Activated naive CD4-positive, alpha-beta T cell treated with anti-CD3 and anti-CD28 coated beads, Interleukin-2, amount 50 U/mL, for 24 hours (primary cell): ENCODE measurements around the gene MOGAT3.
"Not testable (repeated sequence)": the region's sequence is repeated elsewhere in the genome, so short reads cannot be mapped to it uniquely, and the experiment has no call there.

Experiments used
- H3K27ac Mint-ChIP-seq: one replicate; pipeline ENCODE4 v1.8.0; 2021; ENCODE audit warnings: mild to moderate bottlenecking, mixed read lengths
- H3K27me3 Mint-ChIP-seq: one replicate; pipeline ENCODE4 v1.8.0; 2021; ENCODE audit warnings: mixed read lengths
- H3K36me3 Mint-ChIP-seq: one replicate; pipeline ENCODE4 v1.8.0; 2021; ENCODE audit warnings: mixed read lengths
- H3K4me1 Mint-ChIP-seq: one replicate; pipeline ENCODE4 v1.8.0; 2021; ENCODE audit warnings: mixed read lengths
- H3K4me3 Mint-ChIP-seq: one replicate; pipeline ENCODE4 v1.8.0; 2021; ENCODE audit warnings: mild to moderate bottlenecking, mixed read lengths
- H3K9me3 Mint-ChIP-seq: one replicate; pipeline ENCODE4 v1.8.0; 2021; ENCODE audit warnings: mixed read lengths

The MOGAT3 gene

DNA sequence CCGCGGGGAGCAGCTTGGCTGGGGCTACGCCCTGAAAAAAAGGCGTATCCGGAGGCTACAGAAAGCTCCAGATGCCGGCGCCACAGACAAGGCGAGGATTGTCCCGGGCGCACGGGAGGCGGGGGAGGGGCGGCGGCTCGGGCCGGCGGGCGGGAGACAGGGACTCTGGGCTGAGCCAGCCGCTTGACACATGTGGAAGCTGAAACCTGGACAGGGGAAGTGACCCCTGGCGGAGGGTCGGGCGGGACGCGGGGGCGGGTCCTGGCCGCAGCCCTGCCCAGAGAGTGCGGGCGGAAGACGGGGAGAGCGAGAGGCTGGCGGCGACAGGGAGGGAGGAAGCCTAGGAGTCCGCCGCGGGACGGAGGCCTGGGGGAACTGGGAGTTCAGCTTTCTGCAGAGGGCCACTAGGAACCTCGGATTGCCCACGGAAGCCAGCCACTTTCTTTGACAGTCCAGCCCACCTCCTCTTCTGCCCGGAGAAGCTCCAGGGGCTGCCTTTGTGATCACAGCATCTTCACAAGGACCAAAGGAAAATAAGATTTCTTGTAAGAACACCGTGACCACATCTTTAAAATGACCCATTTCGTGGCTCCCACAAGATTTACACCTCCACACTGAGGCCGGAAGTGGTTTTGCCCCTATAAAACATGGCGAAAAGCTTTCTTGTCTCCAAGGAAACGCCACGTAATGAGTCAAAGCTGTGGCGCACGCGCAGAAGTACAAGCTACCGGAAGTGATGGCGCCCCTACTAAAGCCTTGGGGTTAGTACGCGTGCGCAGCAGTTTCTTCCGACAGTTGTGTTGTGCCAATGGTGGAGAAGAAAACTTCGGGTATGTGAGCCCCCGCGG is 16.8 kb upstream of the MOGAT3 start, which contains the start of the genes PLOD3 and ZNHIT1:
TSS of gene PLOD3 (minus strand) at position 194 of the 848 bp plus-strand sequence. CDS start 307 bp downstream, outside the sequence.
TSS of gene ZNHIT1 (plus strand) at position 778 of the 848 bp plus-strand sequence. CDS start at position 809, 31 bp downstream.
- Mint-ChIP-seq H3K9me3 (no peaks in the 10 kb centered on the region), H3K27ac (peak within 1 kb of the TSS; percentile 92), H3K36me3 (no peaks in the 10 kb centered on the region), H3K4me1 (peaks cover 45% of the 10 kb centered on the region), H3K27me3 (no peaks in the 10 kb centered on the region), H3K4me3 (peak within 1 kb of the TSS; percentile 95)

DNA sequence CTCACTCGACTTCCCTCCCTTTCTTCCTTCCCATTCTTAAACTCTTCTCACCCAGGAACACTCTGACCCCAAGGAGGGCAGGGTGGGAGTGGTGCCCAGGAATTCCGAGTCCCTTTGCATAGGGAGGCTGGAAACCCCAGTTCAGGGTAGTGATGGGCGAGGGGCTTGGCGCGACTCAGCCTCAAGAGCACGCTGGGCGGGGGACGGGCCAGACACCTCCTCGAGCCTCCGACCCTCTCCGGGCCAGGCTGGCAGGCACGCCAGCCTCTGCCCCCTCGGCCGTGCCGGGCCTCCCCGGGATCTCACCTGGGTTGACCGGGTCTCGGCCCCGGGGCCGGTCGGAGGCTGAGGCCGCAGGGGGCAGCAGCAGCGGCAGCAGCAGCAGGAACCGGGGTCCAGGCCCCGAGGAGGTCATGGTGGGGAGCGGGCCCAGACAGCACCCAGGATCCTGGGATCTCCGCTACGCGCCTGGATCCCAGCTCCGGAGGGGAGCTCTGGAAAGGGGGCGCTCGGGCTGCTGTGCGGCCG is 16.1 kb upstream of the MOGAT3 start:
- H3K27me3 Mint-ChIP-seq, result no peaks in the 10 kb centered on the region
- H3K4me3 Mint-ChIP-seq, result peak overlapping the region; percentile 95
- H3K36me3 Mint-ChIP-seq, result no peaks in the 10 kb centered on the region
- no peaks in the 10 kb centered on the region for H3K9me3 Mint-ChIP-seq
- peaks cover 41% of the 10 kb centered on the region for H3K4me1 Mint-ChIP-seq
- H3K27ac Mint-ChIP-seq, result peak overlapping the region; percentile 39

DNA sequence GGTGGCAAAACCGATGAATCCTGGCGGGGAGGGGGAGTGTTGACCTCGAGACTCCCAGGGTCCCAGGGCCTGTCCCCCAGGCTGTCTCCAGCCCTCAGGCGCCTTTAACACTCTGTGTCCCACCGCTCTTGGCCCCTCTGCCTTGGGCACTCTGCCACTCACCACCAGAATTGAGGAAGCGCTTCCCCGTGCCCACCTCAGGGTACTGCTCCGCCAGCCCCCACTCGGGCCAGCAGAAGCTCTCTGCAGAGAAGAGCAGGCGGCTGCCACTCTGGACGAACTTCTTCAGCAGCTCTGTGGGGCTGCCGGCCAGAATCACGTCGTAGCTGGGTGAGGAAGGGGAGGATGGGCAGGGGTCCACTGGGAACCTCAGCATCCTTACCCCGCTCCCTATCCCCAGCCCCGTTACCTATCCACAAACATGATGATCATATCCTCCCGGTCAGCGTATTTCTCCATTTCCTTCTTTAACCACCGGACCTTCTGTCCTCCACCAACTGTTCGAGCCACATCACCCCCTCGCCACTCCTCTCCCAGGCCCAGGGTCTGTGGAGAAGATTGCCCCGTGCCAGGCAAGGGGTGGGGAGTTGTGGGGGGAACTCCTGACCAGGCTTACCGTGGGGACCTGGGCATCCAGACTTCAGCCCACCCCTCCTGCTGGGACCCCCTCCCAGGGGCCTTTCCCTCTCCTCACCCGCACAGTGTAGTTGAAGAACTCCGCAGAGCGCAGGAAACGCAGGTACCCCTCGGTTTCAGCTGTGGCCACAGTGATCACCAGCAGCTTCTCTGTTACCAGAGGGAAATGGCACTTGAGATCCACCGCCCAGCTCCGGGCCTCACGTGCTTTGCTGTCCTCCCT is 15.4 kb upstream of the MOGAT3 start:
- Mint-ChIP-seq H3K4me1 (peaks cover 34% of the 10 kb centered on the region), H3K27me3 (no peaks in the 10 kb centered on the region), H3K9me3 (no peaks in the 10 kb centered on the region), H3K4me3 (peak overlapping the region; percentile 95), H3K27ac (peak overlapping the region; percentile 39), H3K36me3 (no peaks in the 10 kb centered on the region)

DNA sequence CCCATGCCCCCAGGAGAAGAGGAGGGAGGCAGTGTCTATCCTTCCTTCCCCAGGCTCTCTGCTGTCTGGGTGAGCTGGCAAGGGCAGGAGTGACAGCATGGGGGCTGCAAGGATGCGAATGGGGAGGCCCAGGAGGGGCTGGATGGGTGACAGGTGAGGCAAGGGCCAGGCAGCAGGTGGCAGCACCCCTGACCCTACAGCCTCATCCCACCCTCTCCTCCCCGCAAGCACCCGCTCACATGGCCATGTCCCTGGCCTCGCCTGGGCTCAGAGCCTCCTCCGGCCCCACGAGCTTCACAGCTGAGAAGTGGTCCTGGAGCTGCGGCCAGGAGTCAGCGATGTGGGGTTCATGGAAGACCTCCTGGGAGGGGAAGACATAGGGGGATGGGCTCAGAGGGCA is 11.2 kb upstream of the MOGAT3 start:
- Mint-ChIP-seq H3K27ac (no peak overlapping the region), H3K4me1 (peaks cover 9% of the 10 kb centered on the region)

DNA sequence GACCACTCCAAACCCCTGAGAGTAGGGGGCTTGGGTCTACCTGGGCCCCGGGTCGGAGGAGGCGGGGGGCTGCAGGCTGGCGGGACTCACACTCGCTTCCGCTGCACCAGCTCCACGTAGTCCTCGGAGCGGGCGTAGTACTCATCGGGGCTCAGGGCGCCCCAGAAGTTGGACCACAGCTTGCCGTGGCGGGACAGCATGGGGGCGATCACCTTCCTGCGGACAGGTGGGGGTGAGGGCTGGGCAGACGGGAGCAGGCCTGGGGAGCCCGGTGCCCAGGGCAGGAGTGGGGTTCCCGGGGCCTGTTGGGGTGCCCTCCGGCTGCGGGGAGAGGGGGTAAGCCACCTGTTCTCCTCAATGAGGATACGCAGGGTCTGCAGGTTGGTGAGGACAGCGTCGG is 10.7 kb upstream of the MOGAT3 start:
- Mint-ChIP-seq H3K36me3 (peaks cover 2% of the 10 kb centered on the region), H3K9me3 (no peaks in the 10 kb centered on the region), H3K4me1 (peaks cover 5% of the 10 kb centered on the region), H3K27me3 (no peaks in the 10 kb centered on the region), H3K27ac (no peak overlapping the region), H3K4me3 (no peak overlapping the region)

More for the DNA sequence above, 11.2 kb upstream of the MOGAT3 start:
- Mint-ChIP-seq H3K9me3 (no peaks in the 10 kb centered on the region), H3K27me3 (no peaks in the 10 kb centered on the region), H3K4me3 (no peak overlapping the region), H3K36me3 (peaks cover 2% of the 10 kb centered on the region)

DNA sequence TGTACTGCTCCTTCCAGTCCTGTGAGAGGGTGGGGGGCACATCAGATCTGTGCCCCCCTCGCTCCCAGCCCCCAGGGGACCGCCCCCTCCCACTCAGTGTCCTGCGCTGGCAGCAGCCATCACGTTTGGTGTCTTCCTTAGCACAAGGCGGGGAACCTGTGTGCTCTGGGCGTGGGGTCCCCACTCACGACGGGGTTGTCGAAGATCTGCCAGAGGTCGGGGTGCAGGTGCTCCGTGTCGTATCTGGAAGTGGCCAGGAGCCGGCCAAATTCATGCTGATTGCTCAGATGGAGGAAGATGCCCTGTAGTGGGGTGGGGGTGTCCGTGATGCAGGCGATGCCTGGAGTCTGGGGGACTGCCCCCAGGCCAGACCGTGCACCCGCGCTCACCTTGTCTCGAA is 9.3 kb upstream of the MOGAT3 start:
- no peaks in the 10 kb centered on the region for H3K9me3 Mint-ChIP-seq
- no peaks in the 10 kb centered on the region for H3K27me3 Mint-ChIP-seq
- H3K36me3 Mint-ChIP-seq, result peaks cover 3% of the 10 kb centered on the region
- no peak overlapping the region for H3K27ac Mint-ChIP-seq
- no peaks in the 10 kb centered on the region for H3K4me1 Mint-ChIP-seq
- no peak overlapping the region for H3K4me3 Mint-ChIP-seq

DNA sequence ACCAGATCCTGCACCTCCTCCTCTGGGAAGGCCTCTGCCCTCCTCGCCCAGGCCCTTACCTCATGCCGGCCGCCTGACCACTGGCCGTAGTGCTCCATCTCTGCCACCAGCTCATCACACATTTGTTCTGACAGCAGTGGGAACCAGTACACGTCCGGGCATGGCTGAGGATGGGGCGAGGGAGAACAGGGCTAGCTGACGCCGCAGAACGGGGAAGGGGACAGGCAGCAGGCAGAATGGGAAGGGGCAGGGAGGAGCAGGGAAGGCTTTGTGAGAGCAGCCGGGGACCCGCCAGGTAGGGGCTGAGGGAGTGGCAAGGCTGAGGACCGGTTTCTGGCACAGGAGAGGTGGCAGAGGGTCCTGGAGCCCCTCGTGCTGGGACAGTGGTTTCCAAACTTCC is 8.0 kb upstream of the MOGAT3 start:
- no peak overlapping the region for H3K4me3 Mint-ChIP-seq
- peaks cover 6% of the 10 kb centered on the region for H3K4me1 Mint-ChIP-seq
- H3K9me3 Mint-ChIP-seq, result no peaks in the 10 kb centered on the region
- H3K27ac Mint-ChIP-seq, result no peak overlapping the region
- peaks cover under 1% of the 10 kb centered on the region for H3K27me3 Mint-ChIP-seq
- peaks cover 3% of the 10 kb centered on the region for H3K36me3 Mint-ChIP-seq

DNA sequence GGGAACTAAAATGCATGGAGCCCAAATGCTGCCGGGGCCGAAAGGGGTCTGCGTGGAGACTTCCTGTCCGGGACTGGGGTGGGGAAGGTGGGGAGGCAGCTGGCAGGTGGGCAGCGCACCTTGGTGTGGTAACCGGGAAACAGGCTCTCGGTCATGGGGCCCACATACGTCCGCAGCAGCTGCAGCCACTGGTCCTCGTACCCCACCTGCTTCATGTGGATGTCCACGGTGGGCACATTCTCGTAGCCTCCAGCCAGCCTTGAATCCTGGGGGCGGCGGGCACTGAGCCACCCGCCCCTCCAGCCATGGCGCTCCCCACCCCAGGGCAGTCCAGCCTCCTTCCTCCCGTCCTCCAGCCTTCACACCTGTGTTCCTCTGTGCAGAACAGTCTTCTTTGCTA is 6.6 kb upstream of the MOGAT3 start:
- H3K9me3 Mint-ChIP-seq, result no peaks in the 10 kb centered on the region
- H3K27ac Mint-ChIP-seq, result no peak overlapping the region
- H3K4me3 Mint-ChIP-seq, result no peak overlapping the region
- H3K27me3 Mint-ChIP-seq, result peaks cover 5% of the 10 kb centered on the region
- peaks cover 3% of the 10 kb centered on the region for H3K36me3 Mint-ChIP-seq
- H3K4me1 Mint-ChIP-seq, result peaks cover 13% of the 10 kb centered on the region

DNA sequence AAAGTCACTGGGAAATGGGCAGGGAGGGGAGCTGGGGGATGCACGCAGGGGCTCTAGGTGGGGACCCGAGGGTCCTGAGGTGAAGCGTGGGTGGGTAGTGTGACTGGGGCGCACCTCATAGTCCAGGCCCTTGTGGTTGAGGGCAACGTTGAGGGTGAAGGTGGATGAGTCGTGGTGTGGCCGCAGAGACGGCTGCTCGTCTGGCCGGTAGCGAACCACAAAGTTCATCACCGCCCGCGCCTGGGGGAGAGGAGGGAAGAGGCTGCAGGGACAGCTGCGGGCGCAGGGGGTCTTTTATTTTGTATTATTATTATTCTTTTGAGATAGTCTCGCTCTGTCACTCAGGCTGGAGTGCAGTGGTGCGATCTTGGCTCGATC is 5.8 kb upstream of the MOGAT3 start:
- Mint-ChIP-seq H3K9me3 (no peaks in the 10 kb centered on the region), H3K4me3 (no peak overlapping the region), H3K27ac (no peak overlapping the region), H3K36me3 (peaks cover 3% of the 10 kb centered on the region), H3K4me1 (peaks cover 13% of the 10 kb centered on the region), H3K27me3 (peaks cover 6% of the 10 kb centered on the region)

DNA sequence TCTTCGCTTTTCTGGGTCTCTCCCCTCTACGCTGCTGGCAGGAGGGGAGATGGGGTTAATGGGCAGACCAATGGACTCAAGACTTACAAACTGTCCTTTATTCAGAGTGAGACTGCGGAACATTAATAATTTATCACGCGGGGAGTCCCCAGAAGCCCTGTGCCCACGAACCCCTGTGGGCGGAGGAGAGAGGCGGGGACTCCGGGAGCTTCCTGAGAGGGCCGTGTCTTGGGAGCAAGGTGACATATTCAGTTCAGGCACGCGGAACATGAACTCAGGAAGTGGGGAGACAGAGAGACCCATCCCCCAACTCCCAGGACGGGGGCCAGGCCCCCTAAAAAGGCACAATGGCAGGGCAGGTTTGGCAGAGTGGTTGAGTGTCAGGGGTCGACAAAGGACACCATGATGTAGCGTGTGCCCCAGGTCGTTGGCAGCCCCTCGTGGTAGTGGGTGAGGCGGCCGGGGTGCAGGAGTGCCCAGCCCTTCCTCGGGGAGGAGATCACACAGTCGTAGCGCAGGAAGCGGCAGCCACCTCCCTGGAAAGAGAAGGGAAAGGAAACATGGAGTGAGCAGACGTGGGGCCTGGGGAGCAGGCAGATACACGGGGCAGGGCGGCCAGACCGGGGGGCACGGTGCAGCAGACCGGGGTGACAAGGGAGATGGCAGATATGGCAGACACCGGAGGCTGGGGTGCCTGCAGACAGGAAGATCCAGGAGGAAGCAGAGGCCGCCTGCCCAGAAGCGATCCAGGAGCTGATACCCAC is 5.2 kb upstream of the MOGAT3 start:
- peaks cover 13% of the 10 kb centered on the region for H3K4me1 Mint-ChIP-seq
- no peaks in the 10 kb centered on the region for H3K9me3 Mint-ChIP-seq
- peaks cover 7% of the 10 kb centered on the region for H3K27me3 Mint-ChIP-seq
- H3K27ac Mint-ChIP-seq, result peak overlapping the region; percentile 8
- peaks cover 3% of the 10 kb centered on the region for H3K36me3 Mint-ChIP-seq
- no peak overlapping the region for H3K4me3 Mint-ChIP-seq

DNA sequence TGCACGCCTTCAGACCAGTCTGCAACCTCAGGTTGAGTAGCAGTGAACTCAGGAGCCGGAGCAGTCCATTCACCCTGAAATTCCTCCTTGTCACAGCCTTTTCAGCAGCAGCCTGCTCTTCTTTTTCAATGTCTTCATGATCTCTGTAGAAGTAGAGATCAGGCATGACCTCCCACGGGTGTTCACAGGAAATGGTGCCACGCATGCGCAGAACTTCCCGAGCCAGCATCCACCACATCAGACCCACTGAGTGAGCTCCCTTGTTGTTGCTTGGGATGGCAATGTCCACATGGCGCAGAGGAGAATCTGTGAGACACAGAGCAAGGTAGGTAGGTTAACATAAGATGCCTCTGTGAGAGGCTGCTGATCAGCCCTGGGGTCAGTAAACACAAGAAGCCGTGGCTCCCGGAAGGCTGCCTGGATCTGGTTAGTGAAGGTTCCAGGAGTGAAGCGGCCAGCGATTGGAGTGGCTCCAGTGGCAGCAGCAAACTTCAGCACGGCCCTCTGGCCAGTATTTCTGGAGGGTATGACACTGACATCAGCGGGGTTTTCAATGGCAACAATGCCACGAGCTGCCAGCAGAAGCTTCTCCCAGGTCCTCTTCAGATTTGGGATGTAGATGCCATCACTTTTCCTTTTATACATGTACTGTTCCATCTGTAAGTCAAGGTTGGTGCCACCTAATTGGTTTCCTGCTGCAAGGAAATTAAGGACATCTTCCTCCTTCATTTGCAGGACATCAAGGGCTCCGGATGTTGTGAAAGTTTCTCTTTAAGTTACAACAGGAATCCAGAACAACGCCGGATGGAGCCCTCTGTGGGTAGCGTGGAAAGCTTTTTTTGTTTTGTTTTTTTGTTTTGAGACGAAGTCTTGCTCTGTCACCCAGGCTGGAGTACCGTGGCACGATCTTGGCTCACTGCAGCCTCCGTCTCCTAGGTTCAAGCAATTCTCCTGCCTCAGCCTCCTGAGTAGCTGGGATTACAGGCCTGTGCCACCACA is 3.2 kb upstream of the MOGAT3 start:
- peak overlapping the region; percentile 81 for H3K4me3 Mint-ChIP-seq
- H3K27me3 Mint-ChIP-seq, result peaks cover 14% of the 10 kb centered on the region
- H3K27ac Mint-ChIP-seq, result peak overlapping the region; percentile 94
- H3K9me3 Mint-ChIP-seq, H3K36me3 Mint-ChIP-seq: not testable (repeated sequence)
- H3K4me1 Mint-ChIP-seq, result peaks cover 17% of the 10 kb centered on the region

DNA sequence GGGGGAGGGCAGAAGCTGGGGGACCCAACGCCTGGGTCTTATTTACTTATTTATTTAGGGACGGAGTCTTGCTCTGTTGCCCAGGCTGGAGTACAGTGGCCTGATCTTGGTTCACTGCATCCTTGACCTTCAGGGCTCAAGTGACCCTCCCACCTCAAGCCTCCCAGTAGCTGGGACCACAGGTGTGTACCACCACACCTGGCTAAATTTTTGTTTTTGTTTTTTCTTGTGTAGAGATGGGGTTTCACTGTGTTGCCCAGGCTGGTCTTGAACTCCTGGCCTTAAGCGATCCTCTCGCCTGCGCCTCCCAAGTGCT is 1.7 kb upstream of the MOGAT3 start:
- Mint-ChIP-seq H3K27ac (no peak overlapping the region), H3K4me3 (peak overlapping the region; percentile 19), H3K36me3 (peaks cover 1% of the 10 kb centered on the region), H3K27me3 (peaks cover 16% of the 10 kb centered on the region), H3K4me1 (peaks cover 17% of the 10 kb centered on the region), H3K9me3 (no peaks in the 10 kb centered on the region)

DNA sequence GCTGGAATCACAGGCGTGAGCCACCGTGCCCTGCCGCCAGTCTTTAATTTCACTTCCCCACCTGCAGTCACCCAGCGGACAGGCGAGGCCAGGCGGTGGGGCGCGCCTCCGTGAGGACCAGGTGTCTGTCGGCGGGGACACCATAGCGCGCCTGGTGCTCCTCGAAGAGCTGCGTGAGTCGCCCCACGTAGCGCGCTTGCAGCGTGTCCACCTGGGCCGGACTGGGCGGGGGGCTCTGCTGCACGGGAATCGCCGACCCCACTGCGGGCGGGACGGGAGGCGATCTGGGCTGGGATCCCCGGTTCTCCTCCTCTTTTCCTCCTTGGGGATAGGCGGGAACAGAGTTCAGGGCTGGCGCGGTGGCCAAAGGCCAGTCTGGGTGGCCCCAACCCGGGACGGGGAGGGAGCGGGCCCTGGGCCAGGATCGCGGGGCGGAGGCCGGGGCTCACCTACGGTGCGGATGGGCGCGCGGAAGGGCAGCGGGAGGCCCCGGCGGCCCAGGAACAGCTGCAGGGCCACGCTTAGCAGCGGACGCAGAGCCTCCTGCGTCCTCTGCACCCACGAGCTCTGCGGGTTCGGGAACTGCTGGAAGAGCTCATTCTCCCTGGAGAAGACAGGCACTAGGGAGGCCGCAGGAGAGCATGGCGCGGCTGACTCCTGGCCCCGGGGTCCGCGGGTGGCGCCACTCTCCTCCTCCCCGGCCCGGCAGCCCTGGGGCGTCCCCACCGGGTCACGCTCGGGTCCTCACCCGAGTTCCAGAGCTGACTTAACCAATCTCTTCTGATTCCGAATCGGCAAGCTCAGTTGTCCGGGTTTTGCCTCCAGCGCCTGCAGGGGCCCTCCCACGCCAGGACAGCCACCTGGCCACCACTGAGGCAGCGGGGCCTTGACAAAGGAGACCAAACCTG is 1.1 kb upstream of the MOGAT3 start:
- peaks cover 1% of the 10 kb centered on the region for H3K36me3 Mint-ChIP-seq
- H3K9me3 Mint-ChIP-seq, result no peaks in the 10 kb centered on the region
- H3K27ac Mint-ChIP-seq, result no peak overlapping the region
- H3K27me3 Mint-ChIP-seq, result peaks cover 16% of the 10 kb centered on the region
- H3K4me1 Mint-ChIP-seq, result peaks cover 17% of the 10 kb centered on the region
- H3K4me3 Mint-ChIP-seq, result peak overlapping the region; percentile 19
